H9 (cell line): ENCODE data around the gene SNAPC2. TPM values are rescaled to one million over a fixed set of nuclear protein-coding genes. Genes with fewer than 3 reads are reported as not detected.
A peak's percentile ranks its signal among the peaks of the same experiment; 100 is the strongest.

ENCODE experiments used
- DNase-seq: peaks from one replicate; pipeline ENCODE4 v3.0.0-alpha.2; 2017
- H2AFZ ChIP-seq: one replicate; pipeline ENCODE4 v1.6.1; 2013; ENCODE audit warnings: mild to moderate bottlenecking, low read length, control low read depth, moderate library complexity
- H2AK5ac ChIP-seq: 2 replicates; pipeline ENCODE4 v1.6.1; 2013; ENCODE audit warnings: low read length, control low read depth, mixed read lengths; ENCODE audit not compliant: insufficient read length
- H2BK120ac ChIP-seq: one replicate; pipeline ENCODE4 v1.6.1; 2013; ENCODE audit warnings: low read depth, mild to moderate bottlenecking, low read length, control low read depth, inconsistent platforms; ENCODE audit not compliant: poor library complexity, severe bottlenecking
- H2BK12ac ChIP-seq: 2 replicates; pipeline ENCODE4 v1.6.1; 2013; ENCODE audit warnings: low read length, control low read depth, mixed read lengths, low read depth; ENCODE audit not compliant: insufficient read length
- H2BK15ac ChIP-seq: 2 replicates; pipeline ENCODE4 v1.6.1; 2013; ENCODE audit warnings: low read depth, low read length, control low read depth
- H2BK20ac ChIP-seq: one replicate; pipeline ENCODE4 v1.6.1; 2013; ENCODE audit warnings: low read depth, mild to moderate bottlenecking, low read length, control low read depth, inconsistent platforms; ENCODE audit not compliant: poor library complexity, severe bottlenecking
- H2BK5ac ChIP-seq: 2 replicates; pipeline ENCODE4 v1.6.1; 2013; ENCODE audit warnings: low read length, control low read depth, mixed read lengths; ENCODE audit not compliant: insufficient read length
- H3K14ac ChIP-seq: 2 replicates; pipeline ENCODE4 v1.6.1; 2013; ENCODE audit warnings: low read length, control low read depth; ENCODE audit not compliant: insufficient read depth
- H3K18ac ChIP-seq: 2 replicates; pipeline ENCODE4 v1.6.1; 2013; ENCODE audit warnings: low read depth, mild to moderate bottlenecking, mixed read lengths, low read length, control low read depth; ENCODE audit not compliant: insufficient read length
- H3K23ac ChIP-seq: 2 replicates; pipeline ENCODE4 v1.6.1; 2013; ENCODE audit warnings: low read length, control low read depth, mixed read lengths, low read depth; ENCODE audit not compliant: insufficient read length
- H3K23me2 ChIP-seq: 2 replicates; pipeline ENCODE4 v1.6.1; 2013; ENCODE audit warnings: low read depth, mild to moderate bottlenecking, mixed read lengths, low read length, control low read depth; ENCODE audit not compliant: insufficient read length, poor library complexity, severe bottlenecking
- H3K27ac ChIP-seq: 2 replicates; pipeline ENCODE4 v1.5.1; 2013; ENCODE audit warnings: low read length, control low read depth, mixed read lengths, low read depth; ENCODE audit not compliant: insufficient read length
- H3K27me3 ChIP-seq: 2 replicates; pipeline ENCODE4 v1.6.1; 2013; ENCODE audit warnings: low read length, control low read depth, inconsistent platforms; ENCODE audit not compliant: insufficient read depth
- H3K4ac ChIP-seq: 2 replicates; pipeline ENCODE4 v1.6.1; 2013; ENCODE audit warnings: low read depth, mild to moderate bottlenecking, control low read depth, inconsistent platforms, low read length, moderate library complexity
- H3K4me1 ChIP-seq: 2 replicates; pipeline ENCODE4 v1.6.1; 2013; ENCODE audit warnings: low read length, control low read depth, inconsistent platforms; ENCODE audit not compliant: insufficient read depth
- H3K4me2 ChIP-seq: 2 replicates; pipeline ENCODE4 v1.6.1; 2013; ENCODE audit warnings: low read length, control low read depth, mixed read lengths; ENCODE audit not compliant: insufficient read length, insufficient read depth
- H3K56ac ChIP-seq: 2 replicates; pipeline ENCODE4 v1.6.1; 2013; ENCODE audit warnings: low read depth, mild to moderate bottlenecking, mixed read lengths, low read length, control low read depth; ENCODE audit not compliant: insufficient read length
- H3K79me1 ChIP-seq: 2 replicates; pipeline ENCODE4 v1.6.1; 2013; ENCODE audit warnings: low read depth, mild to moderate bottlenecking, moderate library complexity, low read length, control low read depth, inconsistent platforms; ENCODE audit not compliant: insufficient read depth, poor library complexity, severe bottlenecking
- H3K79me2 ChIP-seq: 2 replicates; pipeline ENCODE4 v1.6.1; 2013; ENCODE audit warnings: low read length, control low read depth, inconsistent platforms; ENCODE audit not compliant: insufficient read depth
- H3K9ac ChIP-seq: 2 replicates; pipeline ENCODE4 v1.6.1; 2013; ENCODE audit warnings: low read length, control low read depth, mixed read lengths; ENCODE audit not compliant: insufficient read length; ENCODE audit errors: extremely low read depth
- H3K9me3 ChIP-seq: one replicate; pipeline ENCODE4 v1.6.1; 2013; ENCODE audit warnings: low read depth, low read length, inconsistent platforms; ENCODE audit not compliant: control insufficient read depth
- H3T11ph ChIP-seq: one replicate; pipeline ENCODE4 v1.6.1; 2013; ENCODE audit warnings: mild to moderate bottlenecking, low read length, control low read depth, inconsistent platforms
- H4K20me1 ChIP-seq: one replicate; pipeline ENCODE4 v1.6.1; 2013; ENCODE audit not compliant: control insufficient read depth, insufficient read length, insufficient read depth
- H4K5ac ChIP-seq: 2 replicates; pipeline ENCODE4 v1.6.1; 2013; ENCODE audit warnings: low read depth, mild to moderate bottlenecking, mixed read lengths, low read length, control low read depth; ENCODE audit not compliant: insufficient read length
- H4K8ac ChIP-seq: replicated peaks from 2 replicates; pipeline ENCODE4 v1.6.1; 2013; ENCODE audit warnings: low read length, control low read depth, mixed read lengths, low read depth; ENCODE audit not compliant: insufficient read length
- H4K91ac ChIP-seq: 2 replicates; pipeline ENCODE4 v1.6.1; 2013; ENCODE audit warnings: low read depth, mild to moderate bottlenecking, moderate library complexity, mixed read lengths, low read length, control low read depth; ENCODE audit not compliant: insufficient read length
- H3K27ac Mint-ChIP-seq, 3 experiments: 2 replicates in 2 of 3; 3 replicates in 1 of 3; pipeline ENCODE4 v1.8.0; 2020 to 2021; ENCODE audit warnings: mixed read lengths in 3 of 3, mild to moderate bottlenecking in 1 of 3, moderate library complexity in 1 of 3
- H3K27me3 Mint-ChIP-seq: 2 replicates; pipeline ENCODE4 v1.8.0; 2021; ENCODE audit warnings: low read depth, mild to moderate bottlenecking, moderate library complexity, mixed read lengths
- H3K36me3 Mint-ChIP-seq, 3 experiments: 2 replicates in 2 of 3; 3 replicates in 1 of 3; pipeline ENCODE4 v1.8.0; 2020 to 2021; ENCODE audit warnings: low read depth in 3 of 3, mixed read lengths in 3 of 3; ENCODE audit not compliant: insufficient read depth in 1 of 3
- H3K4me1 Mint-ChIP-seq, 2 experiments: 2 replicates each; pipeline ENCODE4 v1.8.0; 2020; ENCODE audit warnings: mixed read lengths in 2 of 2
- H3K4me3 Mint-ChIP-seq, 2 experiments: 2 replicates in 1 of 2; 3 replicates in 1 of 2; pipeline ENCODE4 v1.8.0; 2020 to 2021; ENCODE audit warnings: mild to moderate bottlenecking in 2 of 2, mixed read lengths in 2 of 2, moderate library complexity in 1 of 2
- H3K9me3 Mint-ChIP-seq, 2 experiments: 2 replicates in 1 of 2; 3 replicates in 1 of 2; pipeline ENCODE4 v1.8.0; 2020; ENCODE audit warnings: mild to moderate bottlenecking in 2 of 2, mixed read lengths in 2 of 2, moderate library complexity in 1 of 2
- WGBS: extraction: QIAGEN DNeasy Blood & Tissue Kit; methylation state at CpG from one replicate; pipeline ENCODE4 v1.1.7; 2013; ENCODE audit warnings: missing lambda C conversion rate, low lambda C conversion rate, mixed read lengths; ENCODE audit not compliant: insufficient read length; ENCODE audit errors: extremely low coverage; 5-methylcytosine and 5-hydroxymethylcytosine counted together
- total RNA-seq: library from RNA; stranded (reverse); gene quantifications from 2 replicates; pipeline ENCODE4 v1.2.1, GENCODE V29; 2021
- TF ChIP-seq, protein P1 (sequence below): fragments of 200-600 bp; sonication (generic); conservative IDR thresholded peaks from 3 replicates; pipeline ENCODE4 v1.8.0; 2021; ENCODE audit warnings: antibody characterized with exemption, mild to moderate bottlenecking

SNAPC2 gene
- total RNA-seq, 1 experiment from 2014 or later: 17.8 TPM

DNA sequence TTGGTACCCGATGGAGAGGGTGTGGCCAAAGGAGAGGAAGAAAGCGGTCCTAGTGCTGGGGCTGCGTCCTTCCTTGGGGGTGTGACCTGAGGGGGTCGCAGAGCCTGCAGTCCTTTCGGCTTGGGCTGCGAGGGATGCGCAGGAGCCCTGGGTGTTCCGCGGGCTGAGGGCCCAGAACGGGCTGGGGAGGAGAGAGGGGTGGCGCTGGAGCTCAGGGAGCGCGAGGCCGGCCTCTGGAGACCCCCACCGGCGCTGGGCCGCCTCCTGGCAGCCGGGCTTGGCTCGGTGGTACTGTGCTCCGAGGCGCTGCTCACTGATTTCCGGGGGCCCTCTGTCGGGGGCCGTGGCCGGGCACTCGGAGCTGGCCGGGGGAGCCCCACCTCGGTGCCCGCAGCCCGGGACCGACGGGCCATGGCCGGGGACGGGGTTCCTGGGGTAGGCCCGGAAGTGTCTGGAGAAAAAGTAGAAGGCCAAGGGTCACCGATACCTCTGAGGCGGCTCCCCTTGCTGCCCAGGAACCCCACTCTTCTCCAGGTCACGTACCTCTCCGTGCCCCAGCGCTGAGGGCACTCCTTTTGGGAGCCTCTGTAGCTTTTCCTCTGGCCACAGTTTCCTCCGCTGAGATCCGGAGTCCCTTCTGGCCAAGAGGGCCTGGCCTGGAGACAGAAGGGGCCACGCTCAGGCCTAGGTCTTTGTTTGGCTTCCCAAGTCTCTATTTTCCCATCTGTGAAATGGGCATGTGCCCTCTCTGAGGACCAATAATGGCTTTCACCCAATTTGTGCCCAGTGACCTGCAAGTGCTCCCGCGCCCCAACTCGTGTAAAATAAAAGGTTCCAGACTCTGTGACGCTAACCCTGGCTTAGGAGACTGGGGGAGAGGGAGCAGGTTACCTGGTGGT, 47.6 kb upstream of the SNAPC2 start:
- H3K27me3 Mint-ChIP-seq: peaks cover 14% of the 10 kb centered on the region
- no CpG with 5 or more reads among the region's 47 CpGs for WGBS
- no peak overlapping the region for H3K9ac ChIP-seq

More for the DNA sequence above, 47.6 kb upstream of the SNAPC2 start:
- no peaks in the 10 kb centered on the region for H3K9me3 ChIP-seq
- H3K9me3 Mint-ChIP-seq: no peaks in the 10 kb centered on the region
- H3K4ac ChIP-seq: no peak overlapping the region
- no peak overlapping the region for H4K8ac ChIP-seq
- H3K23me2 ChIP-seq: peaks cover 22% of the 10 kb centered on the region
- H2BK15ac ChIP-seq: no peak overlapping the region
- H2BK120ac ChIP-seq: no peak overlapping the region
- no peaks in the 10 kb centered on the region for H3K79me2 ChIP-seq
- no peak overlapping the region for H4K91ac ChIP-seq
- no peak overlapping the region for H3T11ph ChIP-seq
- no peak for DNase-seq
- H2BK20ac ChIP-seq: no peak overlapping the region
- H3K27ac ChIP-seq: no peak overlapping the region
- no peak overlapping the region for H2AFZ ChIP-seq
- H3K4me2 ChIP-seq: no peak overlapping the region
- peaks cover 17 to 31% of the 10 kb centered on the region in 2 experiments for H3K4me1 Mint-ChIP-seq
- no peak overlapping the region for H2AK5ac ChIP-seq
- no peak overlapping the region; the same call in 1 of the 2 replicates for H3K14ac ChIP-seq
- H3K27me3 ChIP-seq: peaks cover 1% of the 10 kb centered on the region; the same call in 1 of the 2 replicates
- no peak overlapping the region for H2BK5ac ChIP-seq
- no peak overlapping the region for H3K23ac ChIP-seq
- H2BK12ac ChIP-seq: no peak overlapping the region
- TF ChIP-seq, protein P1, sequence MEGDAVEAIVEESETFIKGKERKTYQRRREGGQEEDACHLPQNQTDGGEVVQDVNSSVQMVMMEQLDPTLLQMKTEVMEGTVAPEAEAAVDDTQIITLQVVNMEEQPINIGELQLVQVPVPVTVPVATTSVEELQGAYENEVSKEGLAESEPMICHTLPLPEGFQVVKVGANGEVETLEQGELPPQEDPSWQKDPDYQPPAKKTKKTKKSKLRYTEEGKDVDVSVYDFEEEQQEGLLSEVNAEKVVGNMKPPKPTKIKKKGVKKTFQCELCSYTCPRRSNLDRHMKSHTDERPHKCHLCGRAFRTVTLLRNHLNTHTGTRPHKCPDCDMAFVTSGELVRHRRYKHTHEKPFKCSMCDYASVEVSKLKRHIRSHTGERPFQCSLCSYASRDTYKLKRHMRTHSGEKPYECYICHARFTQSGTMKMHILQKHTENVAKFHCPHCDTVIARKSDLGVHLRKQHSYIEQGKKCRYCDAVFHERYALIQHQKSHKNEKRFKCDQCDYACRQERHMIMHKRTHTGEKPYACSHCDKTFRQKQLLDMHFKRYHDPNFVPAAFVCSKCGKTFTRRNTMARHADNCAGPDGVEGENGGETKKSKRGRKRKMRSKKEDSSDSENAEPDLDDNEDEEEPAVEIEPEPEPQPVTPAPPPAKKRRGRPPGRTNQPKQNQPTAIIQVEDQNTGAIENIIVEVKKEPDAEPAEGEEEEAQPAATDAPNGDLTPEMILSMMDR: no peak
- peaks cover 0 to 6% (median 5%) of the 10 kb centered on the region in 3 experiments; a peak in 4 of 7 replicates for H3K36me3 Mint-ChIP-seq
- no peaks in the 10 kb centered on the region; the same call in 1 of the 2 replicates for H3K4me1 ChIP-seq
- H3K4me3 Mint-ChIP-seq: peak overlapping the region; percentile 42 to 97
- H4K20me1 ChIP-seq: no peaks in the 10 kb centered on the region
- no peak overlapping the region for H4K5ac ChIP-seq
- H3K27ac Mint-ChIP-seq: peak overlapping the region in 1 of 3 experiments; percentile 99; a peak in 1 of 7 replicates
- no peak overlapping the region for H3K56ac ChIP-seq
- H3K18ac ChIP-seq: no peak overlapping the region
- no peaks in the 10 kb centered on the region for H3K79me1 ChIP-seq
